Activated CD4-positive, CD25-positive, alpha-beta regulatory T cell treated with anti-CD3 and anti-CD28 coated beads, Interleukin-2, amount 50 U/mL, for 72 hours (primary cell): ENCODE data around the gene ADGRE3.
"Not testable (repeated sequence)": the region's sequence is repeated elsewhere in the genome, so short reads cannot be mapped to it uniquely, and the experiment has no call there.

Source experiments
- DNase-seq: peaks from one replicate; pipeline ENCODE4 v3.0.0; 2021

Gene ADGRE3

GRCh38 chr19:14661372-14661924, 13.2 kb downstream of the ADGRE3 start:
- DNase-seq: no peak

- no peak for DNase-seq
These were observed 14.7 kb downstream of the ADGRE3 start for GRCh38 chr19:14659874-14660489.

DNA sequence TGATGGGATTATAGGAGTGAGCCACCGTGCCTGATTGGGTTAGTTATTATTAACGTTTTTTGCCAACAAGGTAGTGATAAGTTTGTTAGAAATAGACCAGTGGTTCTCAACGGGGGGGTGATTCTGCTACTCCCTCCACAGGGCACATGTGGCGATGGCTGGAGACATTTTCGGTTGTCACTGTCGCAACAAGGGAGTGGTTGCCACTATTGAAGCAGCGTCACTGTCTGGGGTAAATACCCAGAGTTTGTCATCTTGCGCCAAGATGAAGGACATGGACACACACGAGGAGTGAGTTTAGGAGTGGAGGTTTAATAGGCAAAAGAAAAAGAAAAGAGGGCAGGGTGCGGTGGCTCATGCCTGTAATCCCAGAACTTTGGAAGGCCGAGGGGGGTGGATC, 18.9 kb downstream of the ADGRE3 start:
- DNase-seq: no peak

- DNase-seq: no peak
These were observed 19.7 kb downstream of the ADGRE3 start for GRCh38 chr19:14654786-14655560.

- no peak for DNase-seq
These were observed 24.5 kb downstream of the ADGRE3 start for GRCh38 chr19:14650161-14650560.

DNA sequence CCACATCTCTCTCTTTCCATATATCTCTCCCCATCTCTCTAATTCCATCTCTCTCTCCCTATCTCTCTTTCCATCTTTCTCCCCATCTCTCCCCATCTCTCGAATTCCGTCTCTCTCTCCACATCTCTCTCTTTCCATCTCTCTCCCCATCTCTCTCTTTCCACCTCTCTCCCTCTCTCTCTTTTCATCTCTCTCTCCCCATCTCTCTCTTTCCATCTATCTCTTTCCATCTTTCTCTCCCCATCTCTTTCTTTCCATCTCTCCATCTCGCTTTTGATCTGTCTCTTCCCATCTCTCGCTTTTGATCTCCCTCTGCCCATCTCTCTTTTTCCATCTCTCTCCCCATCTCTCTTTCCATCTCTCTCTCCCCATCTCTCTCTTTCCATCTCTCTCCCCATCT, 25.6 kb downstream of the ADGRE3 start:
- no peak for DNase-seq

DNA sequence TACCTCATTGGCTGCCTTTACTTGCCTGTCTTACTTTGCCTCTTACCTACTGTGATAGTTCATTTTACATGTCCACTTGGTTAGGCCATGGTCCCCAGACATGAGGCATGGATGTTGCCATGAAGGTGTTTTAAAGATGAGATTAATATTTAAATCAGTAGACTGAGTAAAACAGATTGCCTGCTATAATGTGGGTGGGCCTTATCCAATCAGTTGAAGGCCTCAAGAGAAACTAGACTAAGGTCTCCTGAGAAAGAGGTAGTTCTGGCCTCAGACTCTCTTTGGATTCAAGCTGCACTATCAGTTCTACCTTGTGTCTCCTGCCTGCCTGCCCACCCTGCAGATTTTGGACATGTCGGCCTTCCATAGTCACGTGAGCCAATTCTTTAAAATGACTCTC, 26.1 kb downstream of the ADGRE3 start:
- DNase-seq: no peak

GRCh38 chr19:14639536-14640277, 34.9 kb downstream of the ADGRE3 start:
- no peak for DNase-seq

DNA sequence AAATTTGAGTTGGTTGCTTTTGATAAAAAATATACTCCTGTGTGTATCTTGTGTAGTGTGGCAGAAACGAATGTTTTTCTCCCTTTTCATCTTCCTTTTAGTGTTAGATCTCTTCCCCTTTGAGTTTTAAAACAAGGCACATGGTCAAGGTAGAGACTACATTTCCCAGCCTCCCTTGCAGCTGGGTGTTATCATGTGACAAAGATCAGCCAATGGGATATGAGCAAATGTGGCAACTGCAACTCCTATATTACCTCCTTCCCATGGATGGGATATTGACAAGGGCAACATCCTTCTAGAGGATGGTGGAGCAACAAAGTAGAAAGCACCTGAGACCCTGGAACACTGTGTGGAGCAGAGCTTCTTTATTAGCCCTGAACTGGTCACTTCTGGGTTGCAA, 42.4 kb downstream of the ADGRE3 start:
- no peak for DNase-seq

- no peak for DNase-seq
These were observed 45.1 kb downstream of the ADGRE3 start for GRCh38 chr19:14629557-14629956.

- DNase-seq: not testable (repeated sequence)
These were observed 50.2 kb downstream of the ADGRE3 start for GRCh38 chr19:14624491-14624890.

- DNase-seq: no peak
These were observed 55.2 kb downstream of the ADGRE3 start for GRCh38 chr19:14619404-14619803.

- DNase-seq: no peak
These were observed 58.2 kb downstream of the ADGRE3 start for GRCh38 chr19:14616407-14616806.

GRCh38 chr19:14615623-14616022, 59.0 kb downstream of the ADGRE3 start:
- DNase-seq: no peak

- DNase-seq: no peak
These were observed 60.6 kb downstream of the ADGRE3 start for GRCh38 chr19:14614099-14614412.

DNA sequence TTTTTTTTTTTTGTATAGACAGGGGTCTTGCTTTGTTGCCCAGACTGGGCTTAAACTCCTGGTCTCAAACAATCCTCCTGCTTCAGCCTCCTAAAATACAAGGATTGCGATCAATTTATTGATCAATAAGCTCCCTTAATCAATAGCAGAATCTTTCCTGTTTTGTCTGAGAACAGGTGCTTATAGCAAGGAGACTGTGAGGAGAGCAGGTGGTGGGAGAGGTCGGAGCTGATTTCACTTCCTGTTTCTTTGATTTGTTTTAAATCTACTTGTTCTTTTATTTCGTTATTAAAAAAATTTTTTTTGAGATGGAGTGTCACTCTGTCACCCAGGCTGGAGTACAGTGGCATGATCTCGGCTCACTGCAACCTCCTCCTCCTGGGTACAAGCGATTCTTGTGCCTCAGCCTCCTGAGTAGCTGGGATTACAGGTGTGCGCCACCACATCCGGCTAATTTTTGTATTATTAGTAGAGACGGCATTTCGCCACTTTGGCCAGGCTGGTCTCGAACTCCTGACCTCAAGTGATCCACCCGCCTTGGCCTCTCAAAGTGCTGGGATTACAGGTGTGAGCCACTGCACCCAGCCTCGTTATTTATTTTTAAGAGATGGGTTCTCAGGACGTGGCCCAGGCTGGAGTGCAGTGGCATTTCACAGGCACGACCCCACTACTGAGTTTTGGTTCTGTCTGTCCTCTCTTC, 61.1 kb downstream of the ADGRE3 start:
- not testable (repeated sequence) for DNase-seq

GRCh38 chr19:14612657-14613056, 62.0 kb downstream of the ADGRE3 start:
- no peak for DNase-seq

- not testable (repeated sequence) for DNase-seq
These were observed 62.4 kb downstream of the ADGRE3 start for GRCh38 chr19:14612242-14612641.

- DNase-seq: no peak
These were observed 63.6 kb downstream of the ADGRE3 start for GRCh38 chr19:14611051-14611450.

GRCh38 chr19:14606627-14607026, 68.0 kb downstream of the ADGRE3 start:
- DNase-seq: no peak

DNA sequence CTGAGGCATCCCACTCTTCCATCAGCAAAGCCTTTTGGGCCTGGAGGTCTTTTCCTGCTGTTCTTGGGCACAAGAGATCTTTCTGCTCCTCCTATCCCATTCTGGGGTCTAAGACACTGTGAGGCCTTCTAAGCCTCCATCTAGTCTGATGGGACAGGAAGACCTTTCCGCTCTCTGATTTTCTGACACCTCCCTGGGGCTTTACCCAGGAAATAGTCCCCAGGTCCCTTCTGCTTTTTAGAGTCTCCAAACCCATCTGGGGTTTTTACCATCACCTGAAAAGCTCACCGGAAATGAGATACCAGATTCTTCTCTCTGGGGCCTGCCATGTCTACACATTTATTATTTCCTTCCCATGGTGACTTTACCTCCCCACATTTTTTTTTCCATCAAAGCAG, 70.7 kb downstream of the ADGRE3 start:
- no peak for DNase-seq

GRCh38 chr19:14599548-14600147, 75.0 kb downstream of the ADGRE3 start:
- no peak for DNase-seq

- DNase-seq: no peak
These were observed 79.1 kb downstream of the ADGRE3 start for GRCh38 chr19:14595558-14595957.
